GM12801 (cell line): ENCODE results near the gene GIPC1.

Experiments
- TF ChIP-seq, protein P1 (sequence below): IDR thresholded peaks from one replicate; pipeline ENCODE4 v1.5.1; 2011; ENCODE audit warnings: control low read depth; ENCODE audit not compliant: insufficient read length; ENCODE audit errors: extremely low read depth

GIPC1 gene

DNA sequence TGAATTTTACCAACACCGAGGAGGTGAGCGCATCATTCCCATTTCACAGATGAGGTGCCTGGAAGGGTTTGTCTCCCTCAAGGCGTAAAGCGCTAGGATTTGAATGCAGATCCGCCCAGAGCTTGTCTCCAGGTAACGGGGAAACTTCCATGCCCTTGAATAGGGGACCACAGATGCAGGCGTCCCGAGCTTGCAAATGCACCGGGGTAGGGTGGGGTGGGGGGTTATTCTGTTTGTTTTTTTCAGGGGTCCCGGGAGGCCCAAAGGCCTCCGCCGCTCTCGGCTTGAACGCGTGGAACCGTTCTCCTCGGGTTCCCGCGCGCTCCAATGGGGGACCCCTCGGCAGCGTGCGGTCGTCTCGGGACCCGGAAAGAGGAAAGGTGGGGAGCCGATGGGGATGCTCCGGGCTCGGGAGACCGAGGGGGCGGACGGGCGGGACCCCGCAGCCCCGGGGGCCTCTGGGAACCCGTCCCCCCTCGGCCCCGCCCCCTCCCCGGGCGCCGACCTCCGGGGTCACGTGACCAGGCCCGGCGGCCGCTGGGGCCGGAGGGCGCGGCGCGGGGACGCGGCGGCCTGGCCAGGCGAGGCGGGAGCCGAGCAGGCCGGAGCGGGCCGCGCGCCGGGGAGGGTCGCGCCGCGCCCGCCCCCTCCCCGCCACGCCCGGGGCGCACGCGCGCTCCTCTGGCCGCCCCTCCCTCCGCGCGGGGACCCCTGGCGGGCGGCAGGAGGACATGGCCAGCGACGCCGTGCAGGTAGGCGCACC lies 63.0 kb downstream of the GIPC1 start, which contains the start of gene PKN1:
Gene PKN1 (plus strand): TSS at position 516 of the 763 bp plus-strand sequence. CDS start 216 bp downstream, at position 732.
- TF ChIP-seq, protein P1, sequence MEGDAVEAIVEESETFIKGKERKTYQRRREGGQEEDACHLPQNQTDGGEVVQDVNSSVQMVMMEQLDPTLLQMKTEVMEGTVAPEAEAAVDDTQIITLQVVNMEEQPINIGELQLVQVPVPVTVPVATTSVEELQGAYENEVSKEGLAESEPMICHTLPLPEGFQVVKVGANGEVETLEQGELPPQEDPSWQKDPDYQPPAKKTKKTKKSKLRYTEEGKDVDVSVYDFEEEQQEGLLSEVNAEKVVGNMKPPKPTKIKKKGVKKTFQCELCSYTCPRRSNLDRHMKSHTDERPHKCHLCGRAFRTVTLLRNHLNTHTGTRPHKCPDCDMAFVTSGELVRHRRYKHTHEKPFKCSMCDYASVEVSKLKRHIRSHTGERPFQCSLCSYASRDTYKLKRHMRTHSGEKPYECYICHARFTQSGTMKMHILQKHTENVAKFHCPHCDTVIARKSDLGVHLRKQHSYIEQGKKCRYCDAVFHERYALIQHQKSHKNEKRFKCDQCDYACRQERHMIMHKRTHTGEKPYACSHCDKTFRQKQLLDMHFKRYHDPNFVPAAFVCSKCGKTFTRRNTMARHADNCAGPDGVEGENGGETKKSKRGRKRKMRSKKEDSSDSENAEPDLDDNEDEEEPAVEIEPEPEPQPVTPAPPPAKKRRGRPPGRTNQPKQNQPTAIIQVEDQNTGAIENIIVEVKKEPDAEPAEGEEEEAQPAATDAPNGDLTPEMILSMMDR, result no peak

DNA sequence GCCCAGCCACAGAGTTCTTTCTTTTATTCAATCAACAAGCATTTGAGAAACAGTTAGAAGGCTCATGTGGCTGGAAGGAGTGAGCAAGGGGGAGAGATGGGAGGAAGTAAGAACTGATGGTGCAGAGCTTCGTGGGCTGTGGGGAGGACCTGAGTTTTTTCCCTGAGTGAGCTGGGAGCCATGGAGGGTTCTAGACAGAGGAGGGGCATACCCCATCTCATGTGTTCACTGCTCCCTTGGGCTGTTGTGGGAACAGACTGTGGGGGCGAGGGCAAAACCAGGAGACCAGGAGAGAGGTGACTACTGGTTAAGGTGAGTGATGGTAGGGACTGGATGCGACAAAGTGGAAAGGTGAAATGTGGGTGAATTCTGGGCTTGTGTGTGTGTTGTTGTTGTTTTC lies 65.2 kb downstream of the GIPC1 start:
- TF ChIP-seq, protein P1, result no peak

GRCh38 chr19:14428882-14429416 lies 67.0 kb downstream of the GIPC1 start:
- TF ChIP-seq, protein P1, result no peak
